Calu3 (cell line): ENCODE measurements around the gene SBDS. TPM values are rescaled to one million over a fixed set of nuclear protein-coding genes. Genes with fewer than 3 reads are reported as not detected.

Experiments
- BruUV-seq: library from RNA; stranded (reverse); fragments of 400-500 nt; replicated peaks from 2 replicates; lab custom pipeline; 2021; lab: Mats Ljungman, UMichigan
- CTCF ChIA-PET: fragments of 300-600 bp; sonication (Branson Sonifier 250); formaldehyde crosslinking; loops from one replicate; lab custom pipeline; 2022; ENCODE audit warnings: antibody characterized with exemption; lab: Charles Lee
- DNase-seq: peaks from one replicate; pipeline ENCODE4 v3.0.0; 2022
- H3K27ac Mint-ChIP-seq: one replicate; pipeline ENCODE4 v1.8.0; 2022; ENCODE audit warnings: mixed read lengths; ENCODE audit not compliant: unreplicated experiment
- H3K27me3 Mint-ChIP-seq: one replicate; pipeline ENCODE4 v1.8.0; 2022; ENCODE audit warnings: mixed read lengths; ENCODE audit not compliant: unreplicated experiment
- H3K36me3 Mint-ChIP-seq: one replicate; pipeline ENCODE4 v1.8.0; 2022; ENCODE audit warnings: mild to moderate bottlenecking, moderate library complexity, mixed read lengths; ENCODE audit not compliant: insufficient read depth, unreplicated experiment
- H3K4me1 Mint-ChIP-seq: one replicate; pipeline ENCODE4 v1.8.0; 2022; ENCODE audit warnings: mild to moderate bottlenecking, low read depth, mixed read lengths; ENCODE audit not compliant: unreplicated experiment
- H3K4me3 Mint-ChIP-seq: one replicate; pipeline ENCODE4 v1.8.0; 2022; ENCODE audit warnings: mild to moderate bottlenecking, low read depth, moderate library complexity, mixed read lengths; ENCODE audit not compliant: unreplicated experiment
- H3K9me3 Mint-ChIP-seq: one replicate; pipeline ENCODE4 v1.8.0; 2022; ENCODE audit warnings: low read depth, mixed read lengths; ENCODE audit not compliant: unreplicated experiment
- intact Hi-C: fragments of 100-400 bp; cut with micrococcal nuclease; formaldehyde crosslinking; loops from one replicate; pipeline ENCODE4 v1.10.0; 2022; ENCODE audit not compliant: unreplicated experiment
- total RNA-seq: library from RNA; stranded (reverse); gene quantifications from 2 replicates; pipeline ENCODE4 v1.2.3, GENCODE V29; 2022
- TF ChIP-seq, protein P1 (sequence below): fragments of 200-600 bp; IDR thresholded peaks from one replicate; pipeline ENCODE4 v1.8.0; 2022; ENCODE audit warnings: antibody characterized with exemption; ENCODE audit not compliant: unreplicated experiment

The SBDS gene
- total RNA-seq, 1 experiment from 2014 or later, result 54.6 TPM

DNA sequence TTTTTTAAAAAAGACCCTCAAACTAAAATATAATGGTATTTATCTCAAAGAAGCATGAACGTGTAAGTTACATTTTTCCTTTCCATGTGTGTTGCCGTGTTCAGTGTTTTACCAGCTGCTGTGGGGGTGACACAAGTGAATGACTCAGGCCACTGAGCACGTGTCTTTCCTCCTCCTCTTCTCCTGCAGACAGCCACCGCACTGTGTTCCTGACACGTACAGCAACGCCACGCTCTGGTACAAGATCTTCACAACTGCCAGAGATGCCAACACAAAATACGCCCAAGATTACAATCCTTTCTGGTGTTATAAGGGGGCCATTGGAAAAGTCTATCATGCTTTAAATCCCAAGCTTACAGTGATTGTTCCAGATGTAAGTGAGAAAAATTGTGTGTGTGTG is 44.6 kb downstream of the SBDS start:
- intact Hi-C loops, result no loop called here
- TF ChIP-seq, protein P1, sequence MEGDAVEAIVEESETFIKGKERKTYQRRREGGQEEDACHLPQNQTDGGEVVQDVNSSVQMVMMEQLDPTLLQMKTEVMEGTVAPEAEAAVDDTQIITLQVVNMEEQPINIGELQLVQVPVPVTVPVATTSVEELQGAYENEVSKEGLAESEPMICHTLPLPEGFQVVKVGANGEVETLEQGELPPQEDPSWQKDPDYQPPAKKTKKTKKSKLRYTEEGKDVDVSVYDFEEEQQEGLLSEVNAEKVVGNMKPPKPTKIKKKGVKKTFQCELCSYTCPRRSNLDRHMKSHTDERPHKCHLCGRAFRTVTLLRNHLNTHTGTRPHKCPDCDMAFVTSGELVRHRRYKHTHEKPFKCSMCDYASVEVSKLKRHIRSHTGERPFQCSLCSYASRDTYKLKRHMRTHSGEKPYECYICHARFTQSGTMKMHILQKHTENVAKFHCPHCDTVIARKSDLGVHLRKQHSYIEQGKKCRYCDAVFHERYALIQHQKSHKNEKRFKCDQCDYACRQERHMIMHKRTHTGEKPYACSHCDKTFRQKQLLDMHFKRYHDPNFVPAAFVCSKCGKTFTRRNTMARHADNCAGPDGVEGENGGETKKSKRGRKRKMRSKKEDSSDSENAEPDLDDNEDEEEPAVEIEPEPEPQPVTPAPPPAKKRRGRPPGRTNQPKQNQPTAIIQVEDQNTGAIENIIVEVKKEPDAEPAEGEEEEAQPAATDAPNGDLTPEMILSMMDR, result no peak
- Mint-ChIP-seq H3K36me3 (peaks cover 29% of the 10 kb centered on the region), H3K4me1 (peaks cover 11% of the 10 kb centered on the region), H3K27me3 (no peaks in the 10 kb centered on the region), H3K27ac (no peak overlapping the region), H3K4me3 (no peak overlapping the region), H3K9me3 (no peaks in the 10 kb centered on the region)
- CTCF ChIA-PET, result no interaction called here
- BruUV-seq, result no TSS peak
- DNase-seq, result no peak

DNA sequence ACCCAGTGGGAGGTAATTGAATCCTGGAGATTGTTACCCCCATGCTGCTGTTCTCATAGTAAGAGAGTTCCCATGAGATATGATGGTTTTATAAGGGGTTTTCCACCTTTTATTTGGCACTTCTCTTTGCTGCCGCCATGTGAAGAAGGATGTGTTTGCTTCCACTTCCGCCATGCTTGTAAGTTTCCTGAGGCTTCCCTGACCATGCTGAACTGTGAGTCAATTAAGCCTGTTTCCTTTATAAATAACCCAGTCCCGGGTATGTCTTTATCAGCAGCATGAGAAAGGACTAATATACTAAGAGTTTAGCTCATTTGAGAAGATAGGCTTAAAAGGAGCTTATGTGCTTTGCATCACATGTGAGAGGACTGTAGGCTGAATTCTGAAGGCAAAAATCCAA is 45.1 kb downstream of the SBDS start:
- TF ChIP-seq, protein P1, result no peak
- Mint-ChIP-seq H3K4me1 (peaks cover 11% of the 10 kb centered on the region), H3K27ac (no peak overlapping the region), H3K9me3 (no peaks in the 10 kb centered on the region), H3K4me3 (no peak overlapping the region), H3K36me3 (peaks cover 31% of the 10 kb centered on the region), H3K27me3 (no peaks in the 10 kb centered on the region)
- no TSS peak for BruUV-seq
- CTCF ChIA-PET, result no interaction called here
- intact Hi-C loops, result no loop called here
- no peak for DNase-seq

DNA sequence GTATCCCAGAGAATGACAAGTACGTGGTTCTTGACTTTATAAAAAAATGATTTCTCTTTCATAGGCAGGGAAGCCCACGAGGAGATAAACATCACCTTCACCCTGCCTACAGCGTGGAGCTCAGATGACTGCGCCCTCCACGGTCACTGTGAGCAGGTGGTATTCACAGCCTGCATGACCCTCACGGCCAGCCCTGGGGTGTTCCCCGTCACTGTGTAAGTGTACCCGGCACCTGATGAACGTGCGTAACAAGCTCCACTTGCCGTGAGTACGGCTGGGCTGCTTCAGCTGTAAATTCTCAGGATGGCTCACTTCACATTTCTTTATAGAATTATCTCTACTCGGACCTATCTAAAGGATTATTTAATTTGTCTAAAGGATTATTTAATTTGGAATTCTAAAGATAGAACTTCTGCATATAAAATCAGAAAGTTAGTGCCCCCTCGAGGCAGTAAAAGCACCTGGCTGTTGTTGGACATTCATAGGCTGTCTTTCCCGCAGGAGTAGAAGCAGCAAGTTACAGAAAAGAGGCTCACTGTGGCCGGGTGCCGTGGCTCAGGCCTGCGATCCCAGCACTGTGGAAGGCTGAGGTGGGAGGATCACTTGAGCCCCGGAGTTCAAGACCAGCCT is 46.8 kb downstream of the SBDS start:
- H3K27me3 Mint-ChIP-seq, result no peaks in the 10 kb centered on the region
- intact Hi-C loops, result no loop called here
- no TSS peak for BruUV-seq
- no peak overlapping the region for H3K4me3 Mint-ChIP-seq
- peaks cover 11% of the 10 kb centered on the region for H3K4me1 Mint-ChIP-seq
- TF ChIP-seq, protein P1, result no peak
- H3K36me3 Mint-ChIP-seq, result peaks cover 36% of the 10 kb centered on the region
- H3K27ac Mint-ChIP-seq, result no peak overlapping the region
- no peak for DNase-seq
- H3K9me3 Mint-ChIP-seq, result no peaks in the 10 kb centered on the region
- CTCF ChIA-PET, result no interaction called here

DNA sequence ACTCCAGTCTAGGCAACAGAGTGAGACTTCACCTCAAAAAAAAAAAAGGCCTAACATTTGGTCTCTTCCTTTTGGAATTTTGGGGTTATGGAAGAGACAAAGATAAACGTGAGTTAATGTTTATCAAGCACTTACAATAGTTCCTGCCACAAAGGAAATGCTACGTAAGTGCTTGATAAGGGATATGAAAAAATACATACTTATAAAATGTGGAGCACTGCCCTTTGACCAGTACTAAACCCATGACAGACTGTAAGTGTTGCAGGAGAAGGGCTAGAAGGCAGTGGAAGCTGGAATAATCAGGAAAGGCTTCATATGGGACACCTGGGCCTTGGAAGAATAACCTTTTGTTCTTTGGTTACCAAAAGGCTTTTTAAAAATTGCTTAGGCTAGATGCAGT is 48.8 kb downstream of the SBDS start:
- intact Hi-C loops, result no loop called here
- Mint-ChIP-seq H3K36me3 (peaks cover 31% of the 10 kb centered on the region), H3K27me3 (no peaks in the 10 kb centered on the region)

More for the DNA sequence above, 48.8 kb downstream of the SBDS start:
- TF ChIP-seq, protein P1, result no peak
- Mint-ChIP-seq H3K4me3 (no peak overlapping the region), H3K4me1 (no peaks in the 10 kb centered on the region), H3K27ac (no peak overlapping the region), H3K9me3 (no peaks in the 10 kb centered on the region)
- CTCF ChIA-PET, result no interaction called here
- no peak for DNase-seq
- no TSS peak for BruUV-seq
